Measurements from ENCODE around the gene HOXA7.

DNA sequence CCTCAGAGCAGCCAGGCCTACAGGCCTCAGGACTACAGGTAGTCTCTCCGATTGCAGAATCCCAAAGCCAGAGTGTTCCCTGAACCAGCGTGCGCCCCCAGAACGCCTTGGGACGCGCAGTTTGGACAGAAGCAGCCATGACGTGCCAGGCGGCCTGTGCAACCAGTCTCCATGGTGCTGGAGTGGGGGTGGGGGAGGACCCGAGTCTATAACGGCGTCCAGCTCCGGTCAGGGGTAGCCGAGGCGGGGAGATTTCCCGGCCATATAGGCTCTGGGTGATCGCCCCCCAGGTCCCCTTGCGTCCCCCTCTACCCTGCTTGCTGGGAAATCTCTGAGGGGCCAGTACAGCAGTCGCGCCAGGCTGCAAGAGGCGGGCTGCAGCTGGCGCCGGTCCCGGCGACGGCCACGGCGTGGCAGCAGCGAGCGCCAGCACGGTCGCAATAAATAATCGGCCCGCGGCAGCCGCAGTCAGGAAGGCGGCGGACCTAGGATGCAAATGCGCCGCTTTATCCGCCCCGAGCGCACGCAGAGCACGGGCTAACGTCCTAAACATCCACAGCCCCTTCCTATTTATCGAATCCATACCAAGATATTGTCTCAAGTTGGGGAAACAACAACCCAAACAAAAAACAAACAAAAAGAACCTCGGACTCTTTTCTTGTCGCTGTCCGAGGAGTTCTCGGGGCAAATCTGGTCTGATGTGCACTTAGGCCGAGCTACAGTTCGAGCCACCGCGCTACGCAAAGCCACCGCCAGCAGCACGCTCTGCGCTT, 5.7 kb downstream of the HOXA7 start:
- TF ChIP-seq POLR2AphosphoS5 (IDR thresholded peaks at IDR 0.05; ENCODE audit: low read depth, low read length) = no peak
- TF ChIP-seq POLR2A (IDR thresholded peaks at IDR 0.05; ENCODE audit: low read depth, low read length) = no peak
- TF ChIP-seq TAF1 (IDR thresholded peaks at IDR 0.05; ENCODE audit: low read depth, low read length) = no peak
- TF ChIP-seq PAX5 (IDR thresholded peaks at IDR 0.05; ENCODE audit: insufficient read depth, low read length, severe bottlenecking) = no peak
- no peak for TF ChIP-seq SPI1 (IDR thresholded peaks at IDR 0.05; ENCODE audit: low read depth, low read length)
- TF ChIP-seq POU2F2 (IDR thresholded peaks at IDR 0.05; ENCODE audit: low read depth, low read length) = peak; percentile 59; the same call in 1 of the 2 replicates
